NT2/D1 (cell line): ENCODE results near the gene AKT1.

ENCODE experiments used
- DNase-seq: peaks from one replicate; pipeline ENCODE4 v3.0.0-alpha.2; 2011; ENCODE audit warnings: low read depth, low spot score
- H3K27me3 ChIP-seq: 2 replicates; pipeline ENCODE4 v1.6.0; 2011; ENCODE audit warnings: mild to moderate bottlenecking; ENCODE audit not compliant: insufficient read length, insufficient read depth
- H3K36me3 ChIP-seq: 2 replicates; pipeline ENCODE4 v1.6.1; 2011; ENCODE audit warnings: mild to moderate bottlenecking, low read length, mixed read lengths; ENCODE audit not compliant: insufficient read depth, insufficient read length
- H3K4me1 ChIP-seq: 2 replicates; pipeline ENCODE4 v1.5.1; 2011; ENCODE audit not compliant: insufficient read depth, insufficient read length
- H3K4me3 ChIP-seq: 2 replicates; pipeline ENCODE4 v1.5.1; 2011; ENCODE audit warnings: low read depth; ENCODE audit not compliant: insufficient read length
- H3K9ac ChIP-seq: 2 replicates; pipeline ENCODE4 v1.6.0; 2011; ENCODE audit warnings: low read depth; ENCODE audit not compliant: insufficient read length
- H3K9me3 ChIP-seq: 2 replicates; pipeline ENCODE4 v1.5.1; 2011; ENCODE audit warnings: mild to moderate bottlenecking, low read length; ENCODE audit not compliant: insufficient read depth
- SUZ12 ChIP-seq: IDR thresholded peaks from 2 replicates; pipeline ENCODE4 v1.6.1; 2011; ENCODE audit not compliant: insufficient read length, insufficient read depth; ENCODE audit errors: extremely low read depth
- YY1 ChIP-seq: IDR thresholded peaks from 2 replicates; pipeline ENCODE4 v1.6.1; 2011; ENCODE audit not compliant: insufficient read length, insufficient read depth
- ZNF274 ChIP-seq: IDR thresholded peaks from 2 replicates; pipeline ENCODE4 v1.6.1; 2011; ENCODE audit warnings: mild to moderate bottlenecking, low read depth, low read length

The AKT1 gene

DNA sequence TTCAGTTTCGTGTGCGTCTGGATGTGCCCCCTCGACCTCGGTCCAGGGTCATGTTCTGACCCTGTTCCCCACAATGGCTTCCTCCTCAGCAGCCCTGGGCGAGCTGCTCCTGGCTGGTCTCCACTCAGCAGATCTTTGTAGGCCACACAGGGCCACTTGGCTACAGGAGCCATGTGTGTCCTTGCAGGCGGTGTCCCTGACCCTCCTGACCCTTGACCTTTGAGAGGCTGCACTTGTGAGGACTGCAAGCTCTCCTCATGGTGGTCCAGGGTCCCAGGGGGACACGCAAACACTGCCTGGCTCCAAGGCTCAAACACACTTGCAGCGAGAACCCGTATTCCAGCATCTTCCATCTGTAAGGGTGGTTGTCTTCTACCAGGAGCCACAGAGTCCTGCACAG is 50.1 kb downstream of the AKT1 start:
- no peak for DNase-seq
- TF ChIP-seq ZNF274 (no peak), SUZ12 (no peak), YY1 (no peak)
- H3K27me3 ChIP-seq: no peaks in the 10 kb centered on the region
- peaks cover 10% of the 10 kb centered on the region; the same call in 1 of the 2 replicates for H3K9me3 ChIP-seq
- no peak overlapping the region for H3K4me3 ChIP-seq
- H3K9ac ChIP-seq: no peak overlapping the region
- H3K36me3 ChIP-seq: no peaks in the 10 kb centered on the region
- peaks cover 14% of the 10 kb centered on the region for H3K4me1 ChIP-seq

DNA sequence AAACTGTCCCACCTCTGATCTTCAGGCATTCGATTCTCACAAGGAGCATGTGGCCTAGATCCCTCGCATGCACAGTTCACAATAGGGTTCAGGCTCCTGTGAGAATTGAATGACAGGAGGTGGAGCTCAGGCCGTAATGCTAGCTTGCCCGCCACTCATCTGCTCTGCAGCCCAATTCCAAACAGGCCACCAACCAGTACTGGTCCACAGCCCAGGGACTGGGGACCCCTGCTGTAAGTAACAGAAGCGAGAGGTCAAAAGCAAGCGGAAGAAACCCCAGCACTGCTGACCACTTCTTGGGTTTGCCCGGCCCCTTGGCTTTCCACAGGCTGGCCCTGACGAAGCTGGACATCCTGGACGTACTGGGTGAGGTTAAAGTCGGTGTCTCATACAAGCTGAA is 51.1 kb downstream of the AKT1 start:
- peaks cover 3% of the 10 kb centered on the region for H3K36me3 ChIP-seq
- DNase-seq: no peak
- peaks cover 16% of the 10 kb centered on the region for H3K4me1 ChIP-seq
- no peak overlapping the region for H3K4me3 ChIP-seq
- H3K27me3 ChIP-seq: no peaks in the 10 kb centered on the region
- H3K9ac ChIP-seq: no peak overlapping the region
- no peak for TF ChIP-seq SUZ12
- TF ChIP-seq ZNF274: no peak
- TF ChIP-seq YY1: no peak
- H3K9me3 ChIP-seq: 0 out of 2 replicates have a peak, but pooled peaks cover under 1% of the 10 kb centered on the region

DNA sequence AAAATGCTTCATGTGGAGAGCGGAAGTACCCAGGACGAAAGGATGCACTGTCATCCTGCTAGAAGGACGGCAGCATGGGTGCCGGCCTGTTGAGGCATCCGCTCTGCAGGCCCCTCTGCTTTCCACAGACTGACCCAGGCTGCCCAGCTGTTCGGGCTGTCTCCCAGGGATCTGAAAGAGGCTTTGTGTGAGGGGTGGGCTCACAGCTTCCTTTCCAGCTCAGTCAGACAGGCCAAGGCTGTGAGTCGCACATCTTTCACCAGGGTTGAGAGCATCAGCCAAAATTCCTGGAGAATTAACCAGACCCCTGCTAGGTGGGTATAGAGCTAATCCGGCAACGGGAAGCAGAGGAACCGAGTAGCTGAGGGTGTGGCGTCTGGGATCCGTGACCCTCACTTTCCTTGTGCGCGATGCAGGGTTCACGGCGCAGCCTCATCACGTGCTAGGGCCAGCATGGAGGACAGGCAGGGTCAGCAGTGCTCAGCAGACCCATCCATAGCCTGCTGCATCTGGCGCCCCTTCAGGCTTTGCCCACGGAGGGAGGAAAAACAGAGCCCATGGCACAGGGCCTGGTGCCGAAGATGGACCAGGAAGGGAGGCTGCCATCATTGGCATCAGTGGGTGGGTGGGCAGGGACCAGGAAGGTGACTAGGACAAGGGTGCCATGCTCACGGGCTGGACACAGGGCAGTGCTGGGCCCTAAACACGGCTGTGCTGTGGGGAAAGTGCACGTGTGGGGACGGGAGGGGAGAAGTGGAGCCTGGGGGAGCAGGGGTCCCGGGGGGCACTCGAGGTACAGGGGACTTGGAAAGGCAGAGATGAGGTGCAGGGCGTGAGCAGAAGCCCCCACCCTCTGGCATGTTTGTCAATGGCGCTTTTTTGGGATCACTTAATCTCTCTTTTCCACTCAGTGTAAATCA is 51.8 kb downstream of the AKT1 start:
- TF ChIP-seq ZNF274 (no peak), SUZ12 (no peak), YY1 (no peak)
- Histone ChIP-seq H3K36me3 (peaks cover 3% of the 10 kb centered on the region), H3K4me3 (no peak overlapping the region), H3K4me1 (peaks cover 11% of the 10 kb centered on the region), H3K9ac (no peak overlapping the region), H3K9me3 (no peaks in the 10 kb centered on the region), H3K27me3 (no peaks in the 10 kb centered on the region)
- DNase-seq: no peak

DNA sequence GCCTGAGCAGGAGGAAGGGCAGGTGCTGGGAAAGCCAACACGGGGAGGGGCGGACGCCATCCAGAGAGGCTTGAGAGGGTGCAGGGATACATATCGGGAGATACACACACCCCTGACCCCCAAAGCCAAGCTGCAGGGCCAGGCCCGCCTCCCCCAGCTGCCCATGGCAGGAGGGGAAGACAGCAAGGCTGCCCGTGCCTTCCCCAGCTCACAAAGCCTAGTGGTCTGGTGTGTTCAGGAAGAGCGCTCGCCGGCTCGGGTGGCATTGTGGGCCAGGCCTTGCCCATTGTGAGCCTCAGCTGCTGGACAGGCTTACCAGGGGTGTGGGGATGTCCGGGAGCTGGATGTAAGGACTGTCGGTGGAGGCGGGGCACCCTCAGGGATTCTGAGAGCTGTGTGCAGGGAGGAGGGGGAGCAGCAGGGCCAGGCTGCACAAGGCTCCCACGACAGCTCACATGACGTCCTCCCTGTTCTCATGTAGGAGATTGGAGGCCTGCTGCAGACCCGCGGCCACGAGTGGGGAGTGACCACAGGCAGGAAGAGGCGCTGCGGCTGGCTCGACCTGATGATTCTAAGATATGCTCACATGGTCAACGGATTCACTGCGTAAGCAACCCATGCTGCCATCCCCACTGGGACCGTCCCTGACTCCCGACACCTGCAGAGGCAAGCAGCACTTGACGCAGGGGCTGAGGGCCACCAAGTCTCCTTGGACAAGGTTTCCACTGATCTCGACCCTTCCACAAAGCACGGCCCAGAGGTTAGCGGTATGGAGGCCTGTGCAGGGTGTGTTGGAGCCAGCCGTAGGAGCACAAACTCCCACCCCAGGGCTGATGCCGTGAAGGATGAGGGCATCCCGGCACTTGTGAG is 52.7 kb downstream of the AKT1 start:
- Histone ChIP-seq H3K4me1 (peaks cover 6% of the 10 kb centered on the region), H3K9me3 (no peaks in the 10 kb centered on the region), H3K9ac (no peak overlapping the region), H3K4me3 (no peak overlapping the region), H3K36me3 (peaks cover 3% of the 10 kb centered on the region), H3K27me3 (no peaks in the 10 kb centered on the region)
- DNase-seq: no peak
- TF ChIP-seq YY1 (no peak), SUZ12 (no peak), ZNF274 (no peak)

DNA sequence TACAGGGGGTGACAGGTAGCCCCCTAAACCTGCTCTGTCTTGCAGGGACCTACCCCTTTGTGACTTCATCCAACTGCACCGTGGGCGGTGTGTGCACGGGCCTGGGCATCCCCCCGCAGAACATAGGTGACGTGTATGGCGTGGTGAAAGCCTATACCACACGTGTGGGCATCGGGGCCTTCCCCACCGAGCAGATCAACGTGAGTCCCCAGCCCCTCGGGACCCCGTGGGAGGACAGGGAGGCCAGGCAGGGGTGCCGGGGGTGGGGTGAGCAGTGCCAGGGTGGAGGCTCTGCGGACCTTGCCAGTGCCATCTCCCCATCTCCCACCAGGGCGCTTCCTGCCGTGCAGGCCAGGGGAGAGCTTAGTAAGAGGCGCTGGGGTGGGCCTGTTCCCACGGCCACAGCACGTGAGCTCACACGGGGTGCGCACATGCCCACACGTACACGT is 53.7 kb downstream of the AKT1 start:
- no peaks in the 10 kb centered on the region for H3K27me3 ChIP-seq

DNA sequence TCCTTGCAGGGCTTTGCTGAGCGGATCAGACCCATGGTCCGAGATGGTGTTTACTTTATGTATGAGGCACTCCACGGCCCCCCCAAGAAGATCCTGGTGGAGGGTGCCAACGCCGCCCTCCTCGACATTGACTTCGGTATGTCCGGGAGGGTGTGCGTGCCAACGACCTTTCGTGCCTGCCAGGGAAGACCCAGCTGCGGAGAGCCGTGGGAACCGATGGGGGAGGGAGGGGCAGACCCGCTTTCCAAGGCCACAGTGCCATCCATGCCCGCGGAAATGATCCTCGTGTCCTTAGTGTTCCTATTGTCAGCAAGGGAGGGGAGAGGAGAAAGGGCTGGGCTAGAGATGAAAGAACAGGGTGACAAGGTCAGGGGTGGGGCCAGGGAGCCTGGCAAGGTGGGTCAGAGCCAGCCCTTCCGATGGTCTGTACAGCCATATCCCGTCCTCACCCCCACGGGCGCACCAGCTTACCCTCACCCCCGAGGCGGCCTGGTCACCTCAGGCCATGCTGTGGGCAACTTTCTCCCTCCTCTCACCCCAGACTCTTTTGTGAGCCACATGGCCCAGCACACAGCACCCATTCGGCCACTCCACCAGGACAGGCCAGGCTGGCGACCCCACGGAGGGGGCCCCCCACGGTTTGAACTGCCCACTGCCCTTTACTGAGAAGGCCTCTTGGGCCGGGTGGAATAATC is 54.3 kb downstream of the AKT1 start:
- H3K36me3 ChIP-seq: peaks cover 3% of the 10 kb centered on the region
- H3K4me1 ChIP-seq: peaks cover 6% of the 10 kb centered on the region
- no peaks in the 10 kb centered on the region for H3K9me3 ChIP-seq
- no peak overlapping the region for H3K9ac ChIP-seq
- DNase-seq: no peak
- TF ChIP-seq YY1 (no peak), ZNF274 (no peak), SUZ12 (no peak)
- no peak overlapping the region for H3K4me3 ChIP-seq
- no peaks in the 10 kb centered on the region for H3K27me3 ChIP-seq

More for the DNA sequence above, 53.7 kb downstream of the AKT1 start:
- Histone ChIP-seq H3K36me3 (peaks cover 3% of the 10 kb centered on the region), H3K9me3 (no peaks in the 10 kb centered on the region), H3K4me1 (peaks cover 6% of the 10 kb centered on the region), H3K4me3 (no peak overlapping the region), H3K9ac (no peak overlapping the region)
- no peak for DNase-seq
- TF ChIP-seq ZNF274 (no peak), YY1 (no peak), SUZ12 (no peak)
